Keratinocyte (primary cell): ENCODE data around the gene PRR7. TPM values are rescaled to one million over a fixed set of nuclear protein-coding genes. Genes with fewer than 3 reads are reported as not detected.

Source experiments
- DNase-seq: peaks from one replicate; pipeline ENCODE4 v3.0.0-alpha.2; 2011; ENCODE audit warnings: low read depth, missing footprints, low spot score
- FAIRE-seq: peaks from 2 replicates; lab custom pipeline; 2011; peaks lifted over from hg19 to GRCh38; lab: Jason Lieb, UNC
- H2AFZ ChIP-seq: 2 replicates; pipeline ENCODE4 v1.6.0; 2012; ENCODE audit warnings: low read length, control low read depth, inconsistent platforms; ENCODE audit not compliant: control insufficient read depth
- H3K27ac ChIP-seq: 2 replicates; pipeline ENCODE4 v1.5.1; 2011; ENCODE audit warnings: low read length; ENCODE audit not compliant: control insufficient read depth, insufficient read depth
- H3K27me3 ChIP-seq: 3 replicates; pipeline ENCODE4 v1.6.0; 2011; ENCODE audit warnings: low read length; ENCODE audit not compliant: control insufficient read depth, insufficient read depth; ENCODE audit errors: extremely low read depth
- H3K36me3 ChIP-seq, 2 experiments: 2 replicates in 1 of 2; 3 replicates in 1 of 2; pipeline ENCODE4 v1.5.1; 2011; ENCODE audit warnings: low read length in 2 of 2, mild to moderate bottlenecking in 1 of 2; ENCODE audit not compliant: control insufficient read depth in 2 of 2, insufficient read depth in 2 of 2; ENCODE audit errors: extremely low read depth in 1 of 2
- H3K4me1 ChIP-seq: 3 replicates; pipeline ENCODE4 v1.5.1; 2011; ENCODE audit warnings: low read length; ENCODE audit not compliant: control insufficient read depth, insufficient read depth; ENCODE audit errors: extremely low read depth
- H3K4me2 ChIP-seq: 3 replicates; pipeline ENCODE4 v1.6.0; 2011; ENCODE audit warnings: low read depth, low read length; ENCODE audit not compliant: control insufficient read depth, insufficient read depth; ENCODE audit errors: extremely low read depth
- H3K4me3 ChIP-seq, 3 experiments: fragments of 200-600 bp in 1 of 3; sonication (generic) in 1 of 3; 2 replicates in 2 of 3; 3 replicates in 1 of 3; pipeline ENCODE4 v1.5.1; 2011 to 2016; ENCODE audit warnings: low read length in 3 of 3, mild to moderate bottlenecking in 3 of 3, control low read depth in 2 of 3, inconsistent platforms in 1 of 3, low read depth in 1 of 3, mixed read lengths in 1 of 3, mixed run types in 1 of 3, moderate library complexity in 1 of 3; ENCODE audit not compliant: control insufficient read depth in 2 of 3, insufficient read depth in 2 of 3; ENCODE audit errors: extremely low read depth in 1 of 3
- H3K79me2 ChIP-seq: 2 replicates; pipeline ENCODE4 v1.6.0; 2012; ENCODE audit warnings: low read length; ENCODE audit not compliant: control insufficient read depth, insufficient read depth
- H3K9ac ChIP-seq: 3 replicates; pipeline ENCODE4 v1.6.0; 2011; ENCODE audit warnings: low read length; ENCODE audit not compliant: control insufficient read depth, insufficient read depth; ENCODE audit errors: extremely low read depth
- H3K9me1 ChIP-seq: 3 replicates; pipeline ENCODE4 v1.6.0; 2011; ENCODE audit warnings: low read length; ENCODE audit not compliant: control insufficient read depth, insufficient read depth; ENCODE audit errors: extremely low read depth
- H3K9me3 ChIP-seq: 2 replicates; pipeline ENCODE4 v1.5.1; 2012; ENCODE audit warnings: low read depth, low read length; ENCODE audit not compliant: control insufficient read depth
- H4K20me1 ChIP-seq: 3 replicates; pipeline ENCODE4 v1.6.0; 2011; ENCODE audit warnings: low read length; ENCODE audit not compliant: control insufficient read depth, insufficient read depth; ENCODE audit errors: extremely low read depth
- EZH2 ChIP-seq: IDR thresholded peaks from one replicate; pipeline ENCODE4 v1.6.1; 2012; ENCODE audit warnings: inconsistent platforms, mild to moderate bottlenecking, low read length, moderate library complexity
- dilution Hi-C: fragments of 300-500 bp; cut with MboI; formaldehyde crosslinking; loops from one replicate; pipeline ENCODE4 v1.7.0; 2020; ENCODE audit warnings: low sequenced_read_pairs; ENCODE audit not compliant: extremely low pct_ligation_motif_present
- polyA plus RNA-seq, 5 experiments: library from polyadenylated mRNA; depleted of rRNA in 3 of 5; stranded (reverse) in 3 of 5; stranded (forward) in 1 of 5; unstranded in 1 of 5; fragments of >200 nt; gene quantifications; 1 replicate in 1 of 5; 2 replicates in 3 of 5; 3 replicates in 1 of 5; pipeline versions ENCODE4 v1.2.1 to v1.2.3, GENCODE V29; 2011 to 2012; ENCODE audit warnings: missing spikeins in 2 of 5, low read depth in 1 of 5, low replicate concordance in 1 of 5
- TF ChIP-seq, protein P1 (sequence below), 3 experiments: IDR thresholded peaks in 1 of 3; conservative IDR thresholded peaks in 1 of 3; optimal IDR thresholded peaks in 1 of 3; 2 replicates in 2 of 3; 3 replicates in 1 of 3; pipeline versions ENCODE3 to v1.5.1; 2011; ENCODE audit warnings: low read length in 3 of 3, mild to moderate bottlenecking in 3 of 3, moderate library complexity in 2 of 3, control low read depth in 1 of 3, inconsistent platforms in 1 of 3; ENCODE audit not compliant: insufficient read depth in 2 of 3; ENCODE audit errors: extremely low read depth in 1 of 3

PRR7 gene
- polyA plus RNA-seq, 1 donor (not counting 4 experiments of a cell fraction or from before 2014, with no cell fraction given): 1.1 TPM

DNA sequence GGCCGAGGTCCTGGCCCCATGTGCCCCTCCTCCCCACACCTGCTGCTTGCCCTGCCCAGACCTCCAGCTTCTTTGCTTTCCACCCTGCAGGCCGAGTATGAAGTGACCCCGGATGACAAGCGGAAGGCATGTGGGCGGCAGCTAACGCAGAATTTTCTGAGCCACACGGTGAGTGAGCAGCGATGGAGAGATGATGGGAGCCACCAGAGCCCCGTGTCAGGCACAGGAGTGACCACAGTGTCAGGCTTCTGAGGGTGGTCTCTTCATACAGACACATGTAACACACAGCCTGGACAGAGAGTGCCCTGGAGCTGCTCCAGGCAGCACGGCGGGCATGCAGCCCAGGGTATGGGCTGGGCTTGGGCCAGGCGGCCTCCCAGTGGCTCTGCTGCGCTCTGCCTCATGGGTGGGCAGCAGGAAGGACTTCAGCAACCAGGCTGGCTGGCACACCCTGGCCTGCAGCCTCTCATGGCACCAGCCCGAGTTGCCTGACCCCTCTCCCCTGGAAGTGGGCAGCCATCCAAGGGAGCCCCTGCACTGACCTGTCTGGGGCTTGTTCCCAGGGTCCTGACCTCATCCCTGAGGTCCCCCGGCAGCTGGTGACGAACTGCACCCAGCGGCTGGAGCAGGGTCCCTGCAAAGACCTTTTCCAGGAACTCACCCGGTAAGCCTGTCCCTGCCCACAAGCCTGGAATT, 14.3 kb upstream of the PRR7 start:
- Histone ChIP-seq H3K4me3 (no peak overlapping the region), H3K27ac (peak overlapping the region; percentile 15), H3K9ac (peak overlapping the region; percentile 28), H3K4me2 (no peak overlapping the region), H3K4me1 (peaks cover 66% of the 10 kb centered on the region), H3K9me3 (no peaks in the 10 kb centered on the region), H3K27me3 (no peaks in the 10 kb centered on the region), H4K20me1 (no peaks in the 10 kb centered on the region), H3K9me1 (no peaks in the 10 kb centered on the region), H3K36me3 (peaks cover 23 to 51% of the 10 kb centered on the region in 2 experiments), H3K79me2 (peaks cover 27% of the 10 kb centered on the region), H2AFZ (no peak overlapping the region)
- dilution Hi-C loops: no loop called here
- TF ChIP-seq, protein P1, sequence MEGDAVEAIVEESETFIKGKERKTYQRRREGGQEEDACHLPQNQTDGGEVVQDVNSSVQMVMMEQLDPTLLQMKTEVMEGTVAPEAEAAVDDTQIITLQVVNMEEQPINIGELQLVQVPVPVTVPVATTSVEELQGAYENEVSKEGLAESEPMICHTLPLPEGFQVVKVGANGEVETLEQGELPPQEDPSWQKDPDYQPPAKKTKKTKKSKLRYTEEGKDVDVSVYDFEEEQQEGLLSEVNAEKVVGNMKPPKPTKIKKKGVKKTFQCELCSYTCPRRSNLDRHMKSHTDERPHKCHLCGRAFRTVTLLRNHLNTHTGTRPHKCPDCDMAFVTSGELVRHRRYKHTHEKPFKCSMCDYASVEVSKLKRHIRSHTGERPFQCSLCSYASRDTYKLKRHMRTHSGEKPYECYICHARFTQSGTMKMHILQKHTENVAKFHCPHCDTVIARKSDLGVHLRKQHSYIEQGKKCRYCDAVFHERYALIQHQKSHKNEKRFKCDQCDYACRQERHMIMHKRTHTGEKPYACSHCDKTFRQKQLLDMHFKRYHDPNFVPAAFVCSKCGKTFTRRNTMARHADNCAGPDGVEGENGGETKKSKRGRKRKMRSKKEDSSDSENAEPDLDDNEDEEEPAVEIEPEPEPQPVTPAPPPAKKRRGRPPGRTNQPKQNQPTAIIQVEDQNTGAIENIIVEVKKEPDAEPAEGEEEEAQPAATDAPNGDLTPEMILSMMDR (optimal IDR thresholded peaks at IDR 0.05 in 1 of 3, IDR thresholded peaks at IDR 0.05 in 1 of 3, conservative IDR thresholded peaks at IDR 0.05 in 1 of 3; ENCODE audit: extremely low read depth in 1 of 3, insufficient read depth in 2 of 3, low read length in 3 of 3): no peak
- no peak for FAIRE-seq
- no peak for DNase-seq

DNA sequence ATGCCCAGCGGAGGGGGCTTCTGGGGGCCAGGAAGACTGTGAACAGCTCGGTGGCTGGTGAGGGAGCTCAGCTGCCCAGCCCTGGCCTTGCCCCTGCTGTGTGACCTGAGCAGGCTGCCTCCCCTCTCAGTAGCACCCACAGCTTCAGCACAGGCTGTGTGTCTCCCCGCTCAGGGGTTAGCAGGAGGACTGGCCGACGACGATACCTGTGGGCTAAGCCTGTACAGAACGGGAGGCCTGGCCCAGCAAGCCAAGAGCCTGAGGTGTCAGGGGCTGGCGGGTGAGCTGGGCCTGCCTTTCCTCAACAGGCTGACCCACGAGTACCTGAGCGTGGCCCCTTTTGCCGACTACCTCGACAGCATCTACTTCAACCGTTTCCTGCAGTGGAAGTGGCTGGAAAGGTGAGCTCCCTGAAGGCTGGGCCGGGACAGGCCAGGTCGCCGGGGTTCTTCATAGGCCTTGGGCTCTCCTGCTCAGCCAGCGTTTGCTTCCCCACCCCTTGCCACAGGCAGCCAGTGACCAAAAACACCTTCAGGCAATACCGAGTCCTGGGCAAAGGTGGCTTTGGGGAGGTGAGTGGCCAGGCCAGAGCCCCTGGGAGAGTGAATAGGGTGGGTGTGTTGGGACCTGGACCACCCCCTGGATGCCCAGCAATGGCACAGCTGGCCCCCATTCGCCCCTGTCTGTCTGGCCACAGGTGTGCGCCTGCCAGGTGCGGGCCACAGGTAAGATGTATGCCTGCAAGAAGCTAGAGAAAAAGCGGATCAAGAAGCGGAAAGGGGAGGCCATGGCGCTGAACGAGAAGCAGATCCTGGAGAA, 13.6 kb upstream of the PRR7 start:
- H3K27ac ChIP-seq: no peak overlapping the region
- TF ChIP-seq, protein P1 (optimal IDR thresholded peaks at IDR 0.05 in 1 of 3, IDR thresholded peaks at IDR 0.05 in 1 of 3, conservative IDR thresholded peaks at IDR 0.05 in 1 of 3; ENCODE audit: extremely low read depth in 1 of 3, insufficient read depth in 2 of 3, low read length in 3 of 3): no peak
- no peak for TF ChIP-seq EZH2
- no peaks in the 10 kb centered on the region for H3K27me3 ChIP-seq
- H3K9me3 ChIP-seq: no peaks in the 10 kb centered on the region
- H2AFZ ChIP-seq: no peak overlapping the region
- dilution Hi-C loops: no loop called here
- peaks cover 65% of the 10 kb centered on the region for H3K4me1 ChIP-seq
- H3K4me3 ChIP-seq: no peak overlapping the region
- H3K9me1 ChIP-seq: no peaks in the 10 kb centered on the region
- no peak for DNase-seq
- no peak overlapping the region for H3K9ac ChIP-seq
- H4K20me1 ChIP-seq: no peaks in the 10 kb centered on the region
- FAIRE-seq: no peak
- peaks cover 23 to 51% of the 10 kb centered on the region in 2 experiments for H3K36me3 ChIP-seq
- H3K4me2 ChIP-seq: no peak overlapping the region
- peaks cover 19% of the 10 kb centered on the region for H3K79me2 ChIP-seq
